Nucleus accumbens (tissue), 56 donors: Measurements from ENCODE around the gene PIK3CD.
A peak's percentile ranks its signal among the peaks of the same experiment; 100 is the strongest.
"Not testable (repeated sequence)": the region's sequence is repeated elsewhere in the genome, so short reads cannot be mapped to it uniquely, and the experiment has no call there.

Experiments used
- DNase-seq, 56 donors: peaks; one replicate each; lab custom pipeline; 2025; lab: John Stamatoyannopoulos, UW

The PIK3CD gene

GRCh38 chr1:9761855-9762254 lies 110.3 kb downstream of the PIK3CD start:
- no peak for DNase-seq

- DNase-seq = not testable (repeated sequence)
These were observed 110.9 kb downstream of the PIK3CD start for GRCh38 chr1:9762446-9762845.

GRCh38 chr1:9763914-9764313 lies 112.4 kb downstream of the PIK3CD start:
- DNase-seq = no peak

GRCh38 chr1:9764550-9764949 lies 113.0 kb downstream of the PIK3CD start:
- DNase-seq = no peak

GRCh38 chr1:9766759-9767442 lies 115.4 kb downstream of the PIK3CD start:
- peak in 23 of 56 donors; percentile 3 to 73 (median 23) for DNase-seq

GRCh38 chr1:9767964-9768668 lies 116.6 kb downstream of the PIK3CD start:
- DNase-seq = no peak

- no peak for DNase-seq
These were observed 117.5 kb downstream of the PIK3CD start for GRCh38 chr1:9768983-9769382.

GRCh38 chr1:9770298-9770697 lies 118.8 kb downstream of the PIK3CD start:
- no peak for DNase-seq

- no peak for DNase-seq
These were observed 123.5 kb downstream of the PIK3CD start for GRCh38 chr1:9774712-9775679.

- DNase-seq = no peak
These were observed 125.2 kb downstream of the PIK3CD start for GRCh38 chr1:9776685-9777084.
